ENCODE measurements around the gene PANK4.
A peak's percentile ranks its signal among the peaks of the same experiment; 100 is the strongest.

Gene PANK4

GRCh38 chr1:2540816-2541492 is 14.6 kb upstream of the PANK4 start:
- WGBS (ENCODE audit: insufficient coverage) = 10% methylated on average over 19 of the region's 39 CpGs
- no peaks in the 10 kb centered on the region for H3K9me3 ChIP-seq (ENCODE audit: control extremely low read depth in 1 of 5, control insufficient read depth in 4 of 5, insufficient read depth in 2 of 5, low read depth in 1 of 5, low read length in 4 of 5)
- no peaks in the 10 kb centered on the region for H3K36me3 ChIP-seq (ENCODE audit: control insufficient read depth in 4 of 4, insufficient read depth in 4 of 4, low read length in 3 of 4)
- peaks cover 0 to 44% (median 2%) of the 10 kb centered on the region in 5 experiments for H3K27me3 ChIP-seq (replicated peaks in 2 of 5; ENCODE audit: control insufficient read depth in 4 of 5, insufficient read depth in 5 of 5, low read length in 4 of 5)
- H3K4me1 ChIP-seq (ENCODE audit: control extremely low read depth in 1 of 4, control insufficient read depth in 4 of 4, insufficient read depth in 4 of 4, low read length in 3 of 4) = peaks cover 0 to 33% (median 30%) of the 10 kb centered on the region in 4 experiments
- peak in 1 of 3 donors; percentile 53 for DNase-seq
- H3K4me3 ChIP-seq (ENCODE audit: control insufficient read depth in 1 of 7, extremely low read depth in 1 of 7, insufficient read depth in 4 of 7, low read depth in 2 of 7, low read length in 6 of 7) = no peak overlapping the region
- CTCF ChIA-PET = interaction anchor here (3.1 kb wide), 1 partner anchor 10 kb away, joined by 11 read pairs; the partner anchor contains the start of gene HES5
- no peak overlapping the region for H3K27ac ChIP-seq (ENCODE audit: insufficient read depth in 1 of 2, low read depth in 1 of 2, low read length in 2 of 2, poor library complexity in 1 of 2, severe bottlenecking in 2 of 2)
- POLR2A ChIA-PET = interaction anchor here (0.6 to 0.8 kb wide), 2 partner anchors 15 to 32 kb away, joined by 3 read pairs; partner anchors contain the start of gene TNFRSF14

DNA sequence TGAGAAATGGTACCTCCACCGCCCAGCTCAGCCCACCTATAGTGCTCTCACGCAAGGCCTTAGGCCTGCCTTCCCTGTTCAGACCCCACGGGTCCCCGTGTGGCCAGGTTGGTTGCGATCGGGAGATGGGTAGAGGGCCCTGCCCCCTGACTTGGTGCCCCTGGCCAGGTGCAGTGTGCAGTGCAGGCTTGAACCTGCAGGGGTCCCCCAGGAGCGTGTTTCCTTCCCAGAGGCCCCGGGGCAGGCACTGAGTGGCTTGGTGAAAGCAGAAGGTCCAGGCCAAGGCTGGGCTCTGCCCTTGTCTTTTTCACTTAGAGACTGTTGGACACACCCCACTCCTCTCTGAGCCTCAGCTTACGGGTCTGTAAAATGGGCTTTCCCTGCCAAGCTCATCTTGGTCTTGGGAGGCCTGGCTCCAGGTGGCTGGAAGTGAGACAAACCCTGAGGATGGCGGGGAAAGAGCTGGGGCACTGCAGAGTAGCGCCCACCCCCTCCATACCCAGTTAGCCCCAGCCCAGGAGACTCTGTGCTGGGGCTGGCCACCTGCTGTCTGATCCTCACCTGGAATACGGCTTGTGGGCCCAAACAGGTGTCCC is 13.0 kb upstream of the PANK4 start:
- Histone ChIP-seq H3K9me3 (ENCODE audit: control extremely low read depth in 1 of 5, control insufficient read depth in 4 of 5, insufficient read depth in 2 of 5, low read depth in 1 of 5, low read length in 4 of 5) (no peaks in the 10 kb centered on the region), H3K36me3 (ENCODE audit: control insufficient read depth in 4 of 4, insufficient read depth in 4 of 4, low read length in 3 of 4) (no peaks in the 10 kb centered on the region), H3K27me3 (replicated peaks in 2 of 5; ENCODE audit: control insufficient read depth in 4 of 5, insufficient read depth in 5 of 5, low read length in 4 of 5) (peaks cover 0 to 53% (median 2%) of the 10 kb centered on the region in 5 experiments), H3K4me1 (ENCODE audit: control extremely low read depth in 1 of 4, control insufficient read depth in 4 of 4, insufficient read depth in 4 of 4, low read length in 3 of 4) (peaks cover 0 to 30% (median 27%) of the 10 kb centered on the region in 4 experiments), H3K27ac (ENCODE audit: insufficient read depth in 1 of 2, low read depth in 1 of 2, low read length in 2 of 2, poor library complexity in 1 of 2, severe bottlenecking in 2 of 2) (no peak overlapping the region), H3K4me3 (ENCODE audit: control insufficient read depth in 1 of 7, extremely low read depth in 1 of 7, insufficient read depth in 4 of 7, low read depth in 2 of 7, low read length in 6 of 7) (no peak overlapping the region)
- ChIA-PET CTCF (interaction anchor here (1.2 to 3.1 kb wide), 3 partner anchors 9 to 14 kb away, joined by 3 to 11 read pairs (median 4); partner anchors contain the start of genes HES5 and PANK4), POLR2A (no interaction called here)
- peak in 1 of 3 donors; percentile 28 for DNase-seq
- WGBS (ENCODE audit: insufficient coverage) = 64% methylated on average over 7 of the region's 12 CpGs

GRCh38 chr1:2538872-2539271 is 12.5 kb upstream of the PANK4 start:
- H3K27me3 ChIP-seq (replicated peaks in 2 of 5; ENCODE audit: control insufficient read depth in 4 of 5, insufficient read depth in 5 of 5, low read length in 4 of 5) = peaks cover 0 to 53% (median 2%) of the 10 kb centered on the region in 5 experiments
- H3K27ac ChIP-seq (ENCODE audit: insufficient read depth in 1 of 2, low read depth in 1 of 2, low read length in 2 of 2, poor library complexity in 1 of 2, severe bottlenecking in 2 of 2) = no peak overlapping the region
- DNase-seq = no peak
- no peak overlapping the region for H3K4me3 ChIP-seq (ENCODE audit: control insufficient read depth in 1 of 7, extremely low read depth in 1 of 7, insufficient read depth in 4 of 7, low read depth in 2 of 7, low read length in 6 of 7)
- POLR2A ChIA-PET = no interaction called here
- H3K9me3 ChIP-seq (ENCODE audit: control extremely low read depth in 1 of 5, control insufficient read depth in 4 of 5, insufficient read depth in 2 of 5, low read depth in 1 of 5, low read length in 4 of 5) = no peaks in the 10 kb centered on the region
- H3K4me1 ChIP-seq (ENCODE audit: control extremely low read depth in 1 of 4, control insufficient read depth in 4 of 4, insufficient read depth in 4 of 4, low read length in 3 of 4) = peaks cover 0 to 31% (median 24%) of the 10 kb centered on the region in 4 experiments
- H3K36me3 ChIP-seq (ENCODE audit: control insufficient read depth in 4 of 4, insufficient read depth in 4 of 4, low read length in 3 of 4) = no peaks in the 10 kb centered on the region
- 100% methylated on average over 8 of the region's 8 CpGs for WGBS (ENCODE audit: insufficient coverage)
- CTCF ChIA-PET = interaction anchor here (1.2 to 3.1 kb wide), 3 partner anchors 8 to 13 kb away, joined by 3 to 11 read pairs (median 4); partner anchors contain the start of genes HES5 and PANK4

- ChIA-PET CTCF (interaction anchor here (1.6 to 3.1 kb wide), 2 partner anchors 8 to 10 kb away, joined by 4 to 11 read pairs; partner anchors contain the start of gene HES5), POLR2A (no interaction called here)
- Histone ChIP-seq H3K9me3 (ENCODE audit: control extremely low read depth in 1 of 5, control insufficient read depth in 4 of 5, insufficient read depth in 2 of 5, low read depth in 1 of 5, low read length in 4 of 5) (no peaks in the 10 kb centered on the region), H3K27ac (ENCODE audit: insufficient read depth in 1 of 2, low read depth in 1 of 2, low read length in 2 of 2, poor library complexity in 1 of 2, severe bottlenecking in 2 of 2) (no peak overlapping the region), H3K27me3 (replicated peaks in 2 of 5; ENCODE audit: control insufficient read depth in 4 of 5, insufficient read depth in 5 of 5, low read length in 4 of 5) (peaks cover 0 to 53% (median 2%) of the 10 kb centered on the region in 5 experiments), H3K4me1 (ENCODE audit: control extremely low read depth in 1 of 4, control insufficient read depth in 4 of 4, insufficient read depth in 4 of 4, low read length in 3 of 4) (peaks cover 0 to 26% (median 19%) of the 10 kb centered on the region in 4 experiments), H3K36me3 (ENCODE audit: control insufficient read depth in 4 of 4, insufficient read depth in 4 of 4, low read length in 3 of 4) (no peaks in the 10 kb centered on the region), H3K4me3 (ENCODE audit: control insufficient read depth in 1 of 7, extremely low read depth in 1 of 7, insufficient read depth in 4 of 7, low read depth in 2 of 7, low read length in 6 of 7) (no peak overlapping the region)
- WGBS (ENCODE audit: insufficient coverage) = 98% methylated on average over 4 of the region's 4 CpGs
- no peak for DNase-seq
Measured at GRCh38 chr1:2538376-2538775, 12.0 kb upstream of the PANK4 start.

DNA sequence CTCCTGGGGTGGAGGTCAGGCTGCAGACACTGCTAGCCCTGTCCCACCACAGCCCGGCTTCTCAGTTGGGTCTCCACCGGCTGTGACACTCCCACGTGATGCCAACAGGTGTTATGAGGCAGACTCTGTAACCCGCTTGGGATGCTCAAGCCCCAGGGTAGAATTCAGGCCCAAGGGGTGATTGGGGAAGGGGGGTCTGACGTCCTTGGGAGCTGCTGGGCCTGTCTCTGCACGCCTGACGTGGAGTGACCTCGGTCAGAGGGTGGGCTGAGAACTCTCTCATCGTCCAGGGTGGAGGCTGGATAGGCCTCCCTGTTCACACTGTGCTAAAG is 11.4 kb upstream of the PANK4 start:
- H3K27ac ChIP-seq (ENCODE audit: insufficient read depth in 1 of 2, low read depth in 1 of 2, low read length in 2 of 2, poor library complexity in 1 of 2, severe bottlenecking in 2 of 2) = no peak overlapping the region
- H3K36me3 ChIP-seq (ENCODE audit: control insufficient read depth in 4 of 4, insufficient read depth in 4 of 4, low read length in 3 of 4) = no peaks in the 10 kb centered on the region
- POLR2A ChIA-PET = no interaction called here
- peaks cover 0 to 21% (median 13%) of the 10 kb centered on the region in 4 experiments for H3K4me1 ChIP-seq (ENCODE audit: control extremely low read depth in 1 of 4, control insufficient read depth in 4 of 4, insufficient read depth in 4 of 4, low read length in 3 of 4)
- peaks cover 0 to 59% (median 2%) of the 10 kb centered on the region in 5 experiments for H3K27me3 ChIP-seq (replicated peaks in 2 of 5; ENCODE audit: control insufficient read depth in 4 of 5, insufficient read depth in 5 of 5, low read length in 4 of 5)
- no peak for DNase-seq
- CTCF ChIA-PET = no interaction called here
- 94% methylated on average over 9 of the region's 9 CpGs for WGBS (ENCODE audit: insufficient coverage)
- H3K4me3 ChIP-seq (ENCODE audit: control insufficient read depth in 1 of 7, extremely low read depth in 1 of 7, insufficient read depth in 4 of 7, low read depth in 2 of 7, low read length in 6 of 7) = no peak overlapping the region
- H3K9me3 ChIP-seq (ENCODE audit: control extremely low read depth in 1 of 5, control insufficient read depth in 4 of 5, insufficient read depth in 2 of 5, low read depth in 1 of 5, low read length in 4 of 5) = no peaks in the 10 kb centered on the region

GRCh38 chr1:2535981-2536380 is 9.6 kb upstream of the PANK4 start:
- no peaks in the 10 kb centered on the region for H3K9me3 ChIP-seq (ENCODE audit: control extremely low read depth in 1 of 5, control insufficient read depth in 4 of 5, insufficient read depth in 2 of 5, low read depth in 1 of 5, low read length in 4 of 5)
- no peaks in the 10 kb centered on the region for H3K36me3 ChIP-seq (ENCODE audit: control insufficient read depth in 4 of 4, insufficient read depth in 4 of 4, low read length in 3 of 4)
- ChIA-PET CTCF (interaction anchor here (8.5 kb wide), 1 partner anchor 10 kb away, joined by 52 read pairs; no protein-coding TSS in a partner anchor), POLR2A (no interaction called here)
- H3K4me1 ChIP-seq (ENCODE audit: control extremely low read depth in 1 of 4, control insufficient read depth in 4 of 4, insufficient read depth in 4 of 4, low read length in 3 of 4) = peaks cover 0 to 22% (median 14%) of the 10 kb centered on the region in 4 experiments
- H3K4me3 ChIP-seq (ENCODE audit: control insufficient read depth in 1 of 7, extremely low read depth in 1 of 7, insufficient read depth in 4 of 7, low read depth in 2 of 7, low read length in 6 of 7) = no peak overlapping the region
- H3K27ac ChIP-seq (ENCODE audit: insufficient read depth in 1 of 2, low read depth in 1 of 2, low read length in 2 of 2, poor library complexity in 1 of 2, severe bottlenecking in 2 of 2) = no peak overlapping the region
- peaks cover 0 to 73% (median 2%) of the 10 kb centered on the region in 5 experiments for H3K27me3 ChIP-seq (replicated peaks in 2 of 5; ENCODE audit: control insufficient read depth in 4 of 5, insufficient read depth in 5 of 5, low read length in 4 of 5)
- 100% methylated on average over 1 of the region's 9 CpGs for WGBS (ENCODE audit: insufficient coverage)
- DNase-seq = no peak

DNA sequence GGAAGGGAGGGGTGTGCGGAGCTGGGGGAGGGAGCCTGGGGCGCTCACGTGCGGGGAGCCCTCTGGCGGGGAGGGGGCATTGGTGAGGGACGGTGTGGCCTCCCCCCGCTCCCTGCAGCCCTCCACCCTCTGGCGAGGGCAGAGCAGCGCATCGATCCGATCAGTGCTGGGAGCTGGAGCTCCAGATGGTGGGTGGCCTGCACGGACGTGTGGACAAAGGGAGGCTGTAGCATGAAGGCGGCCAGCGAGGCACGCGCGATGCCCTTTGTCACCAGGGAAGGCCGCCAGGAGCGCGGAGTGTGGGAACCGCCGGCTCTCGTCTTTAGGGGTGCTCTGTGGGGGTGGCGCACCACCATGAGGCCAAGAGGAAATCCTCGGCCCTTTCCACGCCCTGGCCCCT is 9.1 kb upstream of the PANK4 start:
- H3K27ac ChIP-seq (ENCODE audit: insufficient read depth in 1 of 2, low read depth in 1 of 2, low read length in 2 of 2, poor library complexity in 1 of 2, severe bottlenecking in 2 of 2) = no peak overlapping the region
- DNase-seq = no peak
- H3K4me3 ChIP-seq (ENCODE audit: control insufficient read depth in 1 of 7, extremely low read depth in 1 of 7, insufficient read depth in 4 of 7, low read depth in 2 of 7, low read length in 6 of 7) = no peak overlapping the region
- H3K9me3 ChIP-seq (ENCODE audit: control extremely low read depth in 1 of 5, control insufficient read depth in 4 of 5, insufficient read depth in 2 of 5, low read depth in 1 of 5, low read length in 4 of 5) = no peaks in the 10 kb centered on the region
- peaks cover 0 to 25% (median 19%) of the 10 kb centered on the region in 4 experiments for H3K4me1 ChIP-seq (ENCODE audit: control extremely low read depth in 1 of 4, control insufficient read depth in 4 of 4, insufficient read depth in 4 of 4, low read length in 3 of 4)
- WGBS (ENCODE audit: insufficient coverage) = 66% methylated on average over 21 of the region's 27 CpGs
- peaks cover 0 to 73% (median 5%) of the 10 kb centered on the region in 5 experiments for H3K27me3 ChIP-seq (replicated peaks in 2 of 5; ENCODE audit: control insufficient read depth in 4 of 5, insufficient read depth in 5 of 5, low read length in 4 of 5)
- ChIA-PET CTCF (interaction anchor here (8.5 kb wide), 1 partner anchor 10 kb away, joined by 52 read pairs; no protein-coding TSS in a partner anchor), POLR2A (no interaction called here)
- H3K36me3 ChIP-seq (ENCODE audit: control insufficient read depth in 4 of 4, insufficient read depth in 4 of 4, low read length in 3 of 4) = no peaks in the 10 kb centered on the region
